ENCODE data around the gene SLC22A25. TPM values are rescaled to one million over a fixed set of nuclear protein-coding genes. Genes with fewer than 3 reads are reported as not detected.
"Not testable (repeated sequence)": the region's sequence is repeated elsewhere in the genome, so short reads cannot be mapped to it uniquely, and the experiment has no call there.

The SLC22A25 gene
- total RNA-seq, 1 experiment from 2014 or later = not detected

DNA sequence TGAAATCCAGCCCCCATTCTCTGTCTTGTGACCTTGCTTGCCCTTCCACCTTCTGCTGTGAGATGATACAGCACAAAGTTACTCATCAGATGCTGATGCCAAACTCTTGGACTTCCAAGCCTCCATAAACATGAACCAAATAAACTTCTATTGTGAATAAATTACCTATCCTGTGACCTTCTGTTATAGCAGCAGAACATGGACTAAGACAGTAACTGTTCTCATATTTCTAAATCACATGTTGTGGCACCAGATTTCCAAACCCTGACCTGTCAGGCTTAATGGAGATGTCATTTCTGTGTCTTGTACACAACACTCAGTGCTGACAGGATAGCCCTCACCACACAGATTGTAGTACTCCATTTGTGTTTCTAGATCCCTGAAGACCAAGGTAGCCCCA lies 6.0 kb downstream of the SLC22A25 start:
- Histone ChIP-seq H4K8ac (replicated peaks; ENCODE audit: insufficient read length, low read depth, low read length) (no peak overlapping the region), H3T11ph (ENCODE audit: low read length) (no peak overlapping the region), H2BK12ac (ENCODE audit: insufficient read length, low read depth, low read length) (no peak overlapping the region), H3K79me1 (ENCODE audit: insufficient read depth, low read depth, low read length, poor library complexity, severe bottlenecking) (no peaks in the 10 kb centered on the region), H3K4ac (ENCODE audit: low read depth, low read length) (no peak overlapping the region), H3K9me3 (ENCODE audit: control insufficient read depth, low read depth, low read length) (peaks cover 16% of the 10 kb centered on the region), H3K23ac (ENCODE audit: insufficient read length, low read depth, low read length) (no peak overlapping the region), H3K4me2 (ENCODE audit: insufficient read depth, insufficient read length, low read length) (no peak overlapping the region), H4K91ac (ENCODE audit: insufficient read length, low read depth, low read length) (no peak overlapping the region), H2BK120ac (ENCODE audit: low read depth, low read length, poor library complexity, severe bottlenecking) (no peak overlapping the region), H3K27me3 (ENCODE audit: insufficient read depth, low read length) (no peaks in the 10 kb centered on the region), H3K27ac (ENCODE audit: insufficient read length, low read depth, low read length) (no peak overlapping the region), H3K14ac (ENCODE audit: insufficient read depth, low read length) (no peak overlapping the region), H3K79me2 (ENCODE audit: insufficient read depth, low read length) (no peaks in the 10 kb centered on the region), H2AFZ (ENCODE audit: low read length) (no peak overlapping the region), H2BK20ac (ENCODE audit: low read depth, low read length, poor library complexity, severe bottlenecking) (no peak overlapping the region), H4K5ac (ENCODE audit: insufficient read length, low read depth, low read length) (no peak overlapping the region), H2BK5ac (ENCODE audit: insufficient read length, low read length) (no peak overlapping the region), H2AK5ac (ENCODE audit: insufficient read length, low read length) (no peak overlapping the region), H3K4me1 (ENCODE audit: insufficient read depth, low read length) (no peaks in the 10 kb centered on the region), H4K20me1 (ENCODE audit: control insufficient read depth, insufficient read depth, insufficient read length) (no peaks in the 10 kb centered on the region), H3K56ac (ENCODE audit: insufficient read length, low read depth, low read length) (no peak overlapping the region), H3K18ac (ENCODE audit: insufficient read length, low read depth, low read length) (no peak overlapping the region), H3K23me2 (ENCODE audit: insufficient read length, low read depth, low read length, poor library complexity, severe bottlenecking) (no peaks in the 10 kb centered on the region), H2BK15ac (ENCODE audit: low read depth, low read length) (no peak overlapping the region), H3K9ac (ENCODE audit: extremely low read depth, insufficient read length, low read length) (no peak overlapping the region)
- peaks cover 2 to 24% (median 6%) of the 10 kb centered on the region in 3 experiments for H3K36me3 Mint-ChIP-seq (ENCODE audit: insufficient read depth in 1 of 3, low read depth in 3 of 3)
- peaks cover 1% of the 10 kb centered on the region for H3K27me3 Mint-ChIP-seq (ENCODE audit: low read depth)
- no peak for DNase-seq
- H3K27ac Mint-ChIP-seq = no peak overlapping the region
- H3K9me3 Mint-ChIP-seq = peaks cover 43 to 50% of the 10 kb centered on the region in 2 experiments
- TF ChIP-seq, protein P1, sequence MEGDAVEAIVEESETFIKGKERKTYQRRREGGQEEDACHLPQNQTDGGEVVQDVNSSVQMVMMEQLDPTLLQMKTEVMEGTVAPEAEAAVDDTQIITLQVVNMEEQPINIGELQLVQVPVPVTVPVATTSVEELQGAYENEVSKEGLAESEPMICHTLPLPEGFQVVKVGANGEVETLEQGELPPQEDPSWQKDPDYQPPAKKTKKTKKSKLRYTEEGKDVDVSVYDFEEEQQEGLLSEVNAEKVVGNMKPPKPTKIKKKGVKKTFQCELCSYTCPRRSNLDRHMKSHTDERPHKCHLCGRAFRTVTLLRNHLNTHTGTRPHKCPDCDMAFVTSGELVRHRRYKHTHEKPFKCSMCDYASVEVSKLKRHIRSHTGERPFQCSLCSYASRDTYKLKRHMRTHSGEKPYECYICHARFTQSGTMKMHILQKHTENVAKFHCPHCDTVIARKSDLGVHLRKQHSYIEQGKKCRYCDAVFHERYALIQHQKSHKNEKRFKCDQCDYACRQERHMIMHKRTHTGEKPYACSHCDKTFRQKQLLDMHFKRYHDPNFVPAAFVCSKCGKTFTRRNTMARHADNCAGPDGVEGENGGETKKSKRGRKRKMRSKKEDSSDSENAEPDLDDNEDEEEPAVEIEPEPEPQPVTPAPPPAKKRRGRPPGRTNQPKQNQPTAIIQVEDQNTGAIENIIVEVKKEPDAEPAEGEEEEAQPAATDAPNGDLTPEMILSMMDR (conservative IDR thresholded peaks at IDR 0.05) = no peak
- H3K4me1 Mint-ChIP-seq = no peaks in the 10 kb centered on the region
- no peak overlapping the region for H3K4me3 Mint-ChIP-seq

GRCh38 chr11:63235471-63236461 lies 7.6 kb downstream of the SLC22A25 start:
- not testable (repeated sequence) for H4K91ac ChIP-seq (ENCODE audit: insufficient read length, low read depth, low read length); H3K18ac ChIP-seq (ENCODE audit: insufficient read length, low read depth, low read length); H3K27me3 ChIP-seq (ENCODE audit: insufficient read depth, low read length); H4K8ac ChIP-seq (replicated peaks; ENCODE audit: insufficient read length, low read depth, low read length); H2AK5ac ChIP-seq (ENCODE audit: insufficient read length, low read length); H2BK20ac ChIP-seq (ENCODE audit: low read depth, low read length, poor library complexity, severe bottlenecking); H3T11ph ChIP-seq (ENCODE audit: low read length); H3K4me3 Mint-ChIP-seq; H3K27me3 Mint-ChIP-seq (ENCODE audit: low read depth); DNase-seq; H3K9ac ChIP-seq (ENCODE audit: extremely low read depth, insufficient read length, low read length); H3K4me1 Mint-ChIP-seq; H4K20me1 ChIP-seq (ENCODE audit: control insufficient read depth, insufficient read depth, insufficient read length); H2BK15ac ChIP-seq (ENCODE audit: low read depth, low read length); H3K56ac ChIP-seq (ENCODE audit: insufficient read length, low read depth, low read length); H3K23ac ChIP-seq (ENCODE audit: insufficient read length, low read depth, low read length); H2BK120ac ChIP-seq (ENCODE audit: low read depth, low read length, poor library complexity, severe bottlenecking); H3K27ac ChIP-seq (ENCODE audit: insufficient read length, low read depth, low read length); H3K4me2 ChIP-seq (ENCODE audit: insufficient read depth, insufficient read length, low read length); H2BK5ac ChIP-seq (ENCODE audit: insufficient read length, low read length); H2BK12ac ChIP-seq (ENCODE audit: insufficient read length, low read depth, low read length); H4K5ac ChIP-seq (ENCODE audit: insufficient read length, low read depth, low read length); H3K23me2 ChIP-seq (ENCODE audit: insufficient read length, low read depth, low read length, poor library complexity, severe bottlenecking); H3K79me2 ChIP-seq (ENCODE audit: insufficient read depth, low read length); H3K4me1 ChIP-seq (ENCODE audit: insufficient read depth, low read length); H3K4ac ChIP-seq (ENCODE audit: low read depth, low read length); H3K14ac ChIP-seq (ENCODE audit: insufficient read depth, low read length); H3K27ac Mint-ChIP-seq; H3K79me1 ChIP-seq (ENCODE audit: insufficient read depth, low read depth, low read length, poor library complexity, severe bottlenecking); H2AFZ ChIP-seq (ENCODE audit: low read length)
- peaks cover 53 to 58% of the 10 kb centered on the region in 2 experiments for H3K9me3 Mint-ChIP-seq
- H3K9me3 ChIP-seq (ENCODE audit: control insufficient read depth, low read depth, low read length) = peaks cover 16% of the 10 kb centered on the region
- peaks cover 4 to 28% (median 6%) of the 10 kb centered on the region in 3 experiments for H3K36me3 Mint-ChIP-seq (ENCODE audit: insufficient read depth in 1 of 3, low read depth in 3 of 3)
- no CpG with 5 or more reads among the region's 8 CpGs for WGBS (ENCODE audit: extremely low coverage, insufficient read length, low lambda C conversion rate)

Measured in H9 (cell line).